Gastroesophageal sphincter (tissue), 4 donors: Measurements from ENCODE around the gene RIPOR3. TPM values are rescaled to one million over a fixed set of nuclear protein-coding genes. Genes with fewer than 3 reads are reported as not detected.

Experiments used
- ATAC-seq: fragments of 150-250 bp; one replicate; pipeline ENCODE4 v1.9.1; 2016; ENCODE audit warnings: mild to moderate bottlenecking, moderate library complexity
- H3K27ac ChIP-seq, 4 donors: fragments of 200-600 bp; sonication (generic) in 3 of 4; 1 replicate in 3 of 4; 2 replicates in 1 of 4; pipeline ENCODE4 v1.5.1; 2016 to 2019
- H3K27me3 ChIP-seq: fragments of 200-600 bp; sonication (generic); one replicate; pipeline ENCODE4 v1.5.1; 2019
- H3K36me3 ChIP-seq, 2 donors: fragments of 200-600 bp; sonication (generic); one replicate each; pipeline ENCODE4 v1.5.1; 2019; ENCODE audit warnings: control low read depth in 1 of 2
- H3K4me1 ChIP-seq, 3 donors: fragments of 200-600 bp; sonication (generic); 1 replicate in 2 of 3; 2 replicates in 1 of 3; pipeline ENCODE4 v1.5.1; 2016 to 2019; ENCODE audit warnings: control low read depth in 2 of 3
- H3K4me3 ChIP-seq, 2 donors: fragments of 200-600 bp; sonication (generic); one replicate each; pipeline ENCODE4 v1.5.1; 2019; ENCODE audit warnings: mild to moderate bottlenecking in 1 of 2, moderate library complexity in 1 of 2
- H3K9me3 ChIP-seq, 3 donors: fragments of 200-600 bp; sonication (generic); one replicate each; pipeline ENCODE4 v1.5.1; 2017 to 2019; ENCODE audit warnings: control low read depth in 2 of 3
- EP300 ChIP-seq: sonication (generic); formaldehyde crosslinking; IDR thresholded peaks from one replicate; pipeline ENCODE4 v1.6.1; 2017; ENCODE audit warnings: antibody characterized with exemption, mild to moderate bottlenecking
- POLR2A ChIP-seq, 2 donors: fragments of 450-650 bp; IDR thresholded peaks; one replicate each; pipeline ENCODE4 v1.6.1; 2017; ENCODE audit warnings: antibody characterized with exemption in 2 of 2, mild to moderate bottlenecking in 2 of 2, moderate library complexity in 1 of 2
- POLR2AphosphoS5 ChIP-seq: sonication (generic); formaldehyde crosslinking; IDR thresholded peaks from one replicate; pipeline ENCODE4 v1.6.1; 2017; ENCODE audit warnings: antibody characterized with exemption
- WGBS, 2 donors: methylation state at CpG; one replicate each; pipeline ENCODE4 v1.1.5; 2018; ENCODE audit warnings: low coverage in 1 of 2; 5-methylcytosine and 5-hydroxymethylcytosine counted together
- total RNA-seq, 4 donors: library from RNA; depleted of rRNA; stranded (reverse); fragments of >200 nt; gene quantifications; one replicate each; pipeline ENCODE4 v1.1.0, GENCODE V29; 2016
- TF ChIP-seq, protein P1 (sequence below), 4 experiments: fragments of 200-600 bp in 2 of 4; fragments of 450-650 bp in 2 of 4; sonication (generic) in 1 of 4; IDR thresholded peaks; one replicate each; pipeline ENCODE4 v1.5.1; 2017 to 2019; ENCODE audit warnings: antibody characterized with exemption in 4 of 4, mild to moderate bottlenecking in 2 of 4, moderate library complexity in 2 of 4

RIPOR3 gene
- total RNA-seq, 4 donors from 2014 or later = 8.2 to 24.1 (median 12.9) TPM

DNA sequence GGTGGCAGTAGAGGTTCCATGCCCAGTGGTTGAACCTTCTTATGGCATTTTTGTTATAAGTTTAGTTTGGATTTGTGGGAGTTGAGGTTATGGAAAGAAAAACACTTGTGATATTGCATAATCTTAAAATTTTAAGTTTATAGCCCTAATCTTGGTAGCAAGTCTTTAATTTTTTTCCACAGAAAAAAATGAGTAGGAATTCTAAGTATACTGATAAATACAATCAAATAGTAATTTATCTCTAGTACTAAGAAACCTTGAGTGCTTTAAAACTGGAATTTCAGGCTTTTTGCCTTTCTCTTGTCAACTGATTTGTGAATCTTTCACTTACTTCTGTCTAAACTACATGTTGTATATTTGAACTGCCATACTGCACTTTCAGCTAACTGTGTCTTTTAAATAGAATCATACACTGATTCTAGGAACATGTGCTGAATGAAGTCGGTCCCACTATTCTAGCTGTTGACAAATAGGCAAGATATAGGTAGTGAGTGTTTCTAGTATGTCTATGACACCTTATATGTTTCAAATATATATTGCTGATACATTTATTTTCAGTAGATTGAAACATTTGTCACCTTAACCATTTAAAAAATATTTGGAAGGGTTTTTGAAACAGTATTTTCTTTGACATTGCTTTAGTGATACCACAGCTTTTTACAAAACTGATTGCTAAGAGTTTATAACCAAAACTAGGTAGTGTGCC is 42.5 kb upstream of the RIPOR3 start:
- Histone ChIP-seq H3K36me3 (no peaks in the 10 kb centered on the region), H3K4me1 (peaks cover 0 to 22% (median 3%) of the 10 kb centered on the region in 3 donors), H3K4me3 (no peak overlapping the region), H3K27me3 (no peaks in the 10 kb centered on the region), H3K9me3 (no peaks in the 10 kb centered on the region), H3K27ac (no peak overlapping the region)
- WGBS, 2 donors = 53 to 100% methylated on average over 1 of the region's 1 CpG
- no peak for TF ChIP-seq EP300
- TF ChIP-seq, protein P1, sequence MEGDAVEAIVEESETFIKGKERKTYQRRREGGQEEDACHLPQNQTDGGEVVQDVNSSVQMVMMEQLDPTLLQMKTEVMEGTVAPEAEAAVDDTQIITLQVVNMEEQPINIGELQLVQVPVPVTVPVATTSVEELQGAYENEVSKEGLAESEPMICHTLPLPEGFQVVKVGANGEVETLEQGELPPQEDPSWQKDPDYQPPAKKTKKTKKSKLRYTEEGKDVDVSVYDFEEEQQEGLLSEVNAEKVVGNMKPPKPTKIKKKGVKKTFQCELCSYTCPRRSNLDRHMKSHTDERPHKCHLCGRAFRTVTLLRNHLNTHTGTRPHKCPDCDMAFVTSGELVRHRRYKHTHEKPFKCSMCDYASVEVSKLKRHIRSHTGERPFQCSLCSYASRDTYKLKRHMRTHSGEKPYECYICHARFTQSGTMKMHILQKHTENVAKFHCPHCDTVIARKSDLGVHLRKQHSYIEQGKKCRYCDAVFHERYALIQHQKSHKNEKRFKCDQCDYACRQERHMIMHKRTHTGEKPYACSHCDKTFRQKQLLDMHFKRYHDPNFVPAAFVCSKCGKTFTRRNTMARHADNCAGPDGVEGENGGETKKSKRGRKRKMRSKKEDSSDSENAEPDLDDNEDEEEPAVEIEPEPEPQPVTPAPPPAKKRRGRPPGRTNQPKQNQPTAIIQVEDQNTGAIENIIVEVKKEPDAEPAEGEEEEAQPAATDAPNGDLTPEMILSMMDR (IDR thresholded peaks at IDR 0.05) = no peak
- TF ChIP-seq POLR2A (IDR thresholded peaks at IDR 0.05) = no peak
- TF ChIP-seq POLR2AphosphoS5 = no peak
- no peak for ATAC-seq

DNA sequence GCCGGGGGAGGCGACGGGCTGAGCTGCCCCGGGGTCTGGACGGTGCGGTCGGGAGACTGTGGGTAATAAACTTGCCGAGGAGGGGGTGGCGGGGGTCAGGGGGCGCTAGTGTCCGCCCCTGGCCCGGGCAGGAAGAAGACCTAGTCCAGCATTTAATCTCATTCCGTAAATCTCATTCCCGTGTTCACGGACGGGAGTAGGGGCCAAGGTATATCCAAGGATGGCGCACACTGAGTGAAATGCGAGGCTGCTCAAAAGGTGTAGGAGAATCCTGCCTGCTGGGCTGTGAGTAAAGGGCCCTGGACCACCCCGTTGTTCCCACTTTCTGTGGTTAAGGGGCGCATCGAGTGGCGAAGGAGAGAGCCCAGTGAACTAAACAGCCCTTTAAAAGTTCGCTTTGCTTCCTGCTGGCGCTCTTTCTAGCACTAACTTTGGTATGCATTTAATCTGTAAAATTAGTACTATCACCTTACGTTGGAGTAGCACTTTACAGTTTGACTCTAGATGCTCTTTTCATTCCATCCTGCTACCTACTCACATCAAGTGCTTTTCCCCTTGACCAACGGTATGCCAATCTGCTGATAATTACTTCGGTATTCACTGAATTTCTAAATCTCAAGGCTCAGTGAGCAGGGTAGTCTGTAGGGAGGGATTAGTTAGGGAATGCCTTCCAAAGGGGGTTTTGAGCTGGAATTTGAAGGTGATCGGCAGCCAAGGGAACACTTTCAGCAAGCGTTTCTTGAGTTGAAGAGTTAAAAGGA is 40.8 kb upstream of the RIPOR3 start:
- H3K36me3 ChIP-seq = no peaks in the 10 kb centered on the region
- no peaks in the 10 kb centered on the region for H3K9me3 ChIP-seq
- H3K27ac ChIP-seq = peak overlapping the region in 3 of 4 donors; percentile 79 to 83 (median 81)
- peak overlapping the region; percentile 54 to 94 for H3K4me3 ChIP-seq
- no peaks in the 10 kb centered on the region for H3K27me3 ChIP-seq
- H3K4me1 ChIP-seq = peaks cover 0 to 22% (median 3%) of the 10 kb centered on the region in 3 donors
- 18 to 31% methylated on average over 6 to 11 of the region's 29 CpGs for WGBS, 2 donors
- ATAC-seq = no peak
- TF ChIP-seq POLR2AphosphoS5 = no peak
- no peak for TF ChIP-seq POLR2A (IDR thresholded peaks at IDR 0.05)
- TF ChIP-seq EP300 = no peak
- TF ChIP-seq, protein P1 (IDR thresholded peaks at IDR 0.05) = no peak

DNA sequence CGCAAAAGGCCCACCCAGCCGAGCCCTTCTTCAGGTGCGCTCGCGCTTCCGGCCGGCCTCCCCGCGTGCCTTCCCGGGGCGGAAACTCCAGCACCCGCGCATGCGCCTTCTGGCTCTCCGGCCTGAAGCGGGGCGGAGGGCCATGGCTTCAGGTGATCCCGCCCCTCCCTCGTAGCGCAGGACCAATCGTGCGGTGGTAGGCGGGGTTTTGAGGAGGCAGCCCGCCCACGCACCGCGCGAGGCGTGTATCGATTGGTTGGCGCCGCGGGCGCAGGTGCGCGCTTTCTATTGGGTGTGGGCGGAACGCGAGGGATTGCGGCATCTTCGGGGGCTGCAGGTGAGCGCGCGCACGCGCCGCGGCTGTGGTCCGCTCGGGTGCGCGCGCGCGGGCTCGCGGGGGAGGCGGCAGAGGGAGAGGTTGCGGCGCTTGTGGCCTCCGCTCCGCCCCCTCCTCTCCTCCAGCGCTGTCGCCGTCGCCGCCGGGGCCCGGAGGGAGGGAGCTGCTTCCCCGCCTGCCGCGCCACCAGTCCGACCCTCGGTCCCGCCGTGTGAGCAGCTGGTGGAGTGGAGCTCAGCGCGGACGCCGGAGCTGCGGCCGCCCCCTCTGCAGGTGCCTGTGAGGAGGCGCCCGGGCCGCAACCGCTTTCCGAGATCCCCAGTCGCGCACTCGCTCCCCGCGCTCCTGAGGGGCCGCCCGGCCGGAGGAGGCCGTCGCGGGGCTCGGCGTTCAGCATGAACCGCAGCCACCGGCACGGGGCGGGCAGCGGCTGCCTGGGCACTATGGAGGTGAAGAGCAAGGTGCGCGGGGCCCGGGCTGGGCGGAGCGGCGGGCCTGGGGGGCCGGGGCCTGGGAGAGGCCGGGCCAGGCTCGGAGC is 40.0 kb upstream of the RIPOR3 start, which contains the start of gene PARD6B:
Gene PARD6B (plus strand): TSS at position 526 of the 875 bp plus-strand sequence. CDS start 207 bp downstream, at position 733.
- Histone ChIP-seq H3K27me3 (no peaks in the 10 kb centered on the region), H3K36me3 (no peaks in the 10 kb centered on the region), H3K9me3 (no peaks in the 10 kb centered on the region), H3K4me1 (peaks cover 0 to 22% (median 3%) of the 10 kb centered on the region in 3 donors), H3K27ac (peak within 1 kb of the TSS in 3 of 4 donors; percentile 79 to 83 (median 81)), H3K4me3 (peak within 1 kb of the TSS; percentile 54 to 94)
- peak; percentile 97 for ATAC-seq
- TF ChIP-seq POLR2AphosphoS5 (peak; percentile 7), EP300 (no peak), POLR2A (IDR thresholded peaks at IDR 0.05) (peak; percentile 22 to 24)
- TF ChIP-seq, protein P1 (IDR thresholded peaks at IDR 0.05) = peak in 1 of 4 experiments; percentile 5
- WGBS, 2 donors = 0% methylated on average over 3 of the region's 114 CpGs; no CpG with 5 or more reads in 1 of the 2 donors

DNA sequence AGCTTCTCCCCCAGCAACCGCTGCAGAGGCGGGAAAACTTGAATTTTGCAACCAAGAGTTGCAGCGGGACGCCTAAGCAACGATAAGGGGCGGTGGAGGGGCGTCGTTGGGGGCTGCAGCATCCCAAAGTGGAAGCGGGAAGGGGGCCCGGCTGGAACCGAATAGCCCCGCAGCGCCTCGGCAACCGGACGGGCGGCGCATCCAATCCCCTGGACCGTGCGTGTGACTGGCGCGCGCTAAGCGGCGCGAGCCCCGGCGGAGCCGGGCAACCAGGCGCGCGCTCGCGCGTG is 39.4 kb upstream of the RIPOR3 start:
- peaks cover 0 to 26% (median 3%) of the 10 kb centered on the region in 3 donors for H3K4me1 ChIP-seq
- WGBS, 2 donors = 0% methylated on average over 17 of the region's 35 CpGs; no CpG with 5 or more reads in 1 of the 2 donors
- H3K27ac ChIP-seq = peak overlapping the region in 3 of 4 donors; percentile 79 to 83 (median 81)
- TF ChIP-seq POLR2A (IDR thresholded peaks at IDR 0.05) (peak in 1 of 2 donors; percentile 9), EP300 (no peak), POLR2AphosphoS5 (no peak)
- TF ChIP-seq, protein P1 (IDR thresholded peaks at IDR 0.05) = peak in 1 of 4 experiments; percentile 9
- ATAC-seq = no peak
- no peaks in the 10 kb centered on the region for H3K9me3 ChIP-seq
- no peaks in the 10 kb centered on the region for H3K36me3 ChIP-seq
- no peaks in the 10 kb centered on the region for H3K27me3 ChIP-seq
- peak overlapping the region; percentile 54 to 94 for H3K4me3 ChIP-seq
